CD1c-positive myeloid dendritic cell (primary cell): ENCODE measurements around the gene RSAD2.

Source experiments
- DNase-seq: peaks from one replicate; pipeline ENCODE4 v3.0.0-alpha.2; 2016; ENCODE audit errors: extremely low spot score

The RSAD2 gene

DNA sequence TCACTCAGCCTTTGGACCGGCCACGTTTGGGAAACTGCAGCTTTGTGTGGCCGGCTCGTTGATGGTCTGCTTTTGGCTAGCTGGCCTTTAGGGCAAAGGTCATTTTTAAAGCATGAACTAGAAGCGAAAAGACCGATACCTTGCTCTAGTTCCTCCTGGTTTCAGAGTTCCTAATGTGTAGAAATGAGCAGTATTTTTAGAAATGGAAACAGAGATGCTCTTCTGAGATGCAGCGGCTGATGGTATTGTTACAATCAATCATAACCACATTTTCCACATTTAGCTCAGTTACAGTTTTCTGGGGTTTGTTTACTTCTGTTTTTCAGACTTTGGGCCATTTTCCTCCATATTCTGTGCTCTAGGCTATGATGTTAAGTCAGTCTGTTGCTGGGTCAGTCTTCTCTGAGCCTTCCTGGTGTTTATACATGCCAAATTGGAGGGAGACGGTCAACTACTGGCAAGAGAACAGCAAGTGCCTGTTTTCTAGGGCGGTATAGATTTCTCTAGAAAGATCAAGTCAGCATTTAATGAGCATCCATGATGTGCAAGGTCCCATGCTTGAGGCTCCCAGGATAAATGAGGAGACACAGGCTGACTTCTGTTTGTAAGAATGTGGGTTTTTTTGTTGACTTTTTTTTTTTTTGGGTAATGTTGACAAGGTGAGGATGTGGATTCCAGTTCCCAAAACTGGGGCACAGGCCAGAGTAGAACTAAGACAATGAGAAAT lies 67.7 kb downstream of the RSAD2 start:
- DNase-seq: peak; percentile 4

DNA sequence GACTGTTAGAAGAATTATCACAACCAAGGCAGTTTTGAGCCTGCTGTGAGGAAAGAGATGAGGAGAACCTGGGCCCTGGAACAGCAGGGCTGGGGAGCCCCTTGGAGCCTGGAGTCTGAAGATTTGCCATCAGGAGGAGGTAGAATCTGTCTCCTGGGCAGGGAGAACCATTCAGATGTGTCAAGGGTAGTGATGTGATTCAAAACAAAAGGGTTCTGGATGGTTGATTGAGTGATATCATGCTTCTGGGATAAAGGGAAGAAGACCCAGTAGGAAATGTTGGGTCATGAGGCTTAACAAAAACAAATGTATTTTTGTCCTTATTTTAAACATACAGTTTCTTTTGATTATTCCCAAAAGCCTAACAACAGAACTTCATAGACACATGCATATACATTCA lies 68.2 kb downstream of the RSAD2 start:
- no peak for DNase-seq

DNA sequence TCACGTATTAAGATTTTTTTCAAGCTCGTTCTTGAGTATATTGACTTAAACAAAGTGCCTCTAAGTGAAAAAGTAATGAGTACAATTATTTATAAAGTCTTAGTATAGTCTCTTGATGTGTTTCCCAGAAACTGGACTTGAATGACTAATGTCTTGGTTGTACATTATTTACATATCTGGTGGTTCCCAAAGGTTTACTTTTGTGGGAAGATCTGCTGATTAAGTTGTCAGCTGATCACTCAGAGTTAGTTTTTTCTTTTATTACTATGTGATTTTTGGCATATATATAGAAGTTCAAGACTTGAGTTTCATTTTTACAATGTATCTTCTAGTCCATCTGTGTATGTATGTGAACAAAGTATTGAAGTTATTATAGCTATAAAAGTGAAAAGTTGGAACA lies 69.1 kb downstream of the RSAD2 start:
- DNase-seq: no peak
